Fibroblast of gingiva (primary cell): Measurements from ENCODE around the gene LRP5.
"Not testable (repeated sequence)": the region's sequence is repeated elsewhere in the genome, so short reads cannot be mapped to it uniquely, and the experiment has no call there.

Source experiments
- DNase-seq: peaks from one replicate; pipeline ENCODE4 v3.0.0-alpha.2; 2011; ENCODE audit warnings: low read depth

Gene LRP5

DNA sequence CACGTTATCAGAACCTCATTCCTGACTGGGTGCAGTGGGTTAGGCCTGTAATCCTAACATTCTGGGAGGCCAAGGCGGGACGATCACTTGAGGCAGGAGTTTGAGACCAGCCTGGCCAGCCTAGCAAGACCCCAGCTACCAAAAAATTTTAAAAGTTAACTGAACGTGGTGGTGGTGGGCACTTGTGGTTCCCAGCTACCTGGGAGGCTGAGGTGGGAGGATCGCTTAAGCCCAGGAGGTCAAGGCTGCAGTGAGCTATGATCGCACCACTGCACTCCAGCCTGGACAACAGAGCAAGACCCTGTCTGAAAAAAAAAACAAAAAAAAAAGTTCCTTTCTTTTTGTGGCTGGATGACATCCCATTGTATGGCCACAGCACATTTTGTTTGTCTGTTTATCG lies 80.4 kb downstream of the LRP5 start:
- DNase-seq = no peak

GRCh38 chr11:68396516-68396915 lies 84.1 kb downstream of the LRP5 start:
- DNase-seq = no peak

DNA sequence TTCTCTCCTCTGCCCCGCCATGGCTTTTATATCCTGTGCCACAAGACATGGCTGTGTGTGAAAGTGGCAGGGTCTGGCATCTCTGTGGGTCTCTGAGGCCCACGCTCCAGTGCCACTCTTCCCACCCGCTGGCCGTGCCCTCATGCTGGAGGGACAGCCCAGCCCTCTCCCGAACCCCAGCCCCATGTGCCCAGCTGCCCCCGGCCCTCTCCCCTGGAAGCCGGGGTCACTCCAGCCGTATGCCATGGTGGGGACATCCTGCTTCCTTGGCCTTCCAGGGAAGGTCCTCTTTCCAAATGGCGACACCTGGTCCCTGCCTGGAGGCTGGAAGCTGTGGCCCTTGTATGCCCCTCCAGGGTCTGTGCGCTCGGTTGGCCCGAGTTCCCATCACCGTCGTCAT lies 84.9 kb downstream of the LRP5 start:
- no peak for DNase-seq

DNA sequence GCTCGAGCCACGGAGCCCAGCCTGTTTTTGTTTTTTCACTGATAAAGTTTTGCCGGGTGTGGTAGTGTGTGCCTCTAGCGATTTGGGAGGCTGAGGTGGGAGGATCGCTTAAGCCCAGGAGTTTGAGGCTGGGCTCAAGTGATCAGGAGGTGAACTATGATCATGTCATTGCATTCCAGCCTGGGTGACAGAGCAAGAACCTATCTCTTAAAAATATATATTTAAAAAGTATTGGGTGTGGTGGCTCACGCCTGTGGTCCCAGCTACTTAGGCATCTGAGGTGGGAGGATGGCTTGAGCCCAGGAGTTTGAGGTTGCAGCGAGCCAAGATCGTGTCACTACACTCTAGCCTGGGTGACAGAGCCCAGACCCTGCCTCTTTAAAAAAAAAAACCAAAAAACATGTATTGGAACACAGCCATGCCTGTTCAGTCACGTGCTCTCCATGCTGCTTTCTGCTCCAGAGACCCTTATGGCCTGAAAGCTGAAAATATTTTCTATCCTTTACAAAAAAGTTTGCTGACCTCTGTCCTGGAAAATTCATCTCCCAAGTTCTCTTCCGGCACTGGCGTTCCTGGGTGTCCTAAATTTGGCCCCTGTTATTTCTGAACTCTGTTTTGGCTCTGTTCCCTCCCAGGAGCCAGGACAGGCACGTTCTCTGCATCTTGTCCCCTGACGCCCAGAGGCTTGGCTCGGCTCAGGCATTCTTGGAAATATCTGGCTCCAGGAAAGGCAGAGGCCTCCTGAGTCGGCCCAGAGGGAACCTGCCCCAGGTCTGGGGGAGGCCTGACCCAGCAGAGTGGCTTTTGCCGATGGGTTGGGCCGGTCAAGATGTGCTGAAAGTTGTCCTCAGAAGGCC lies 86.8 kb downstream of the LRP5 start:
- DNase-seq = no peak

- DNase-seq = no peak
These were observed 87.5 kb downstream of the LRP5 start for GRCh38 chr11:68399916-68400315.

DNA sequence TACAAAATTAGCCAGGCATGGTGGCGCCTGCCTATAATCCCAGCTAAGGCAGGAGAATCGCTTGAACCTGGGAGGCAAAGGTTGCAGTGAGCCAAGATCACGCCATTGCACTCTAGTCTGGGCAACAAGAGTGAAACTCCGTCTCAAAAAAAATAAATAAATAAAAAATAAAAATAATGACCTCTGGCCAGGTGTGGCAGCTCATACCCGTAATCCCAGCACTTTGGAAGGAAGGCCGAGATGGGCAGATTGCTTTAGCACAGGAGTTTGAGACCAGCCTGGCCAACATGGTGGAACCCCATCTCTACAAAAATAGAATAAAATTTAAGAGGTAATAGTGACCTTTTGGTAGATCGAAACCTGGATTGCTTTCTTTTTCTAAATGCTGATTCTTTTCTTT lies 88.2 kb downstream of the LRP5 start:
- DNase-seq = not testable (repeated sequence)

DNA sequence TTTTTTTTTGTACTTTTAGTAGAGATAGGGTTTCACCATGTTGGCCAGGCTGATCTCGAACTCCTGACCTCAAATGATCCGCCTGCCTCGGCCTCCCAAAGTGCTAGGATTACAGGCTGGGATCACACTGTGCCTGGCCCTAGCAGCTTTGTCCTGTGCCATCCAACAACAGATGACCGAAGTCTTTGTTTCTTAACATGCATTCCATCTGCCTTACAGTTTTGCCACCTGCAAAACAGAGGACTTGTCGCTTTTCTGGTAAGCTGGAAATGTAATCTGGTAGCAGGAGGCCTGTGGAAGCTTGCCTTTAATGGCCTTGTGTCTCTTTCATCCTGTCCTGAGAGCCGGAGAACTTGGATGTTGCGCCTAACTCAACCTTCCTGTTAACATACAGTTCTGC lies 89.5 kb downstream of the LRP5 start:
- no peak for DNase-seq

DNA sequence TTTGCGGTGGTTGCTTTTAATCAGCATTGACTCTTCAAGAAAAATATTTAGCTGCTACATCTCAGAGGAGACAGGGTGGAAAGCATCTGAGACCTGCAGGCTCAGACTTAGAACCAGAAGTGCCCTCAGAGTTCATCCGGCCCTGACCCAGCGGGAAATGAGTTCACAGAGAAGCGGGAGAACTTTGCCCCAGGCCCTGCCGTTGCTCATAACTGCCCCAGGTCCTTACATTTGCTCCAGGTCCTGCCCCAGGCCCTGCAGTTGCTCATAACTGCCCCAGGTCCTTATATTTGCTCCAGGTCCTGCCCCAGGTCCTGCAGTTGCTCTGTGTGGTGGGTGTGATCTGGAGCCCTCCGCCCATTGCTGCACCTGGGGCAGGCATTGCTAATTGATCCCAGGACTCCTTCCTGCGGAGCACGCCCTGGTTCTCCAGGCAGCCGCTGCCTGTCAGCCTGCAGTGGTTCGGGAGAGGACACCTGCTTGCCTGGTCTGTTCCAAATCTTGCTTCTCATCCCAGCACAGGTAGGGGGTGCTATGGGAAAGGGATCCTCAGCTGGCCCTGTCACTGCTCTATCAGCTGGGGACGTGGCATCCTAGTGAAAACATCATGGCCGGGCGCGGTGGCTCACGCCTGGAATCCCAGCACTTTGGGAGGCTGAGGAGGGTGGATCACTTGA lies 90.1 kb downstream of the LRP5 start:
- no peak for DNase-seq

GRCh38 chr11:68403424-68403823 lies 91.0 kb downstream of the LRP5 start:
- DNase-seq = no peak

- no peak for DNase-seq
These were observed 91.4 kb downstream of the LRP5 start for GRCh38 chr11:68403831-68404230.

- no peak for DNase-seq
These were observed 94.2 kb downstream of the LRP5 start for GRCh38 chr11:68406324-68407313.

DNA sequence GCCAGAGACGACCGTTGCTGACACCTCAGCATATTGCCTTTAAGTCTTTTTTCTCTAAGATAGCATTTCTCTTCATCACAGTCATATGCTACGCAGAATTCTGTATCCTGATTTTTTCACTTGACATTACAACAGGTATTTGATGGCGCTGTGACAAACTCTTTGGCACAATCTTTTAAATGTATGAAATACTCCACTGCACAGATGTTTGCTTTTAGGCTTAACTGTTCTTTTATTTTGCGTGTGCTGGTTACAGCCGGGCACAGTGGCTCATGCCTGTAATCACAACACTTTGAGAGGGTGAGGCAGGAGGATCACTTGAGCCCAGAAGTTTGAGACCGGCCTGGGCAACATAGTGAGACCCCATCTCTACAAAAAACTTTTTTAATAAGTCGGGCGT lies 96.1 kb downstream of the LRP5 start:
- DNase-seq = no peak

DNA sequence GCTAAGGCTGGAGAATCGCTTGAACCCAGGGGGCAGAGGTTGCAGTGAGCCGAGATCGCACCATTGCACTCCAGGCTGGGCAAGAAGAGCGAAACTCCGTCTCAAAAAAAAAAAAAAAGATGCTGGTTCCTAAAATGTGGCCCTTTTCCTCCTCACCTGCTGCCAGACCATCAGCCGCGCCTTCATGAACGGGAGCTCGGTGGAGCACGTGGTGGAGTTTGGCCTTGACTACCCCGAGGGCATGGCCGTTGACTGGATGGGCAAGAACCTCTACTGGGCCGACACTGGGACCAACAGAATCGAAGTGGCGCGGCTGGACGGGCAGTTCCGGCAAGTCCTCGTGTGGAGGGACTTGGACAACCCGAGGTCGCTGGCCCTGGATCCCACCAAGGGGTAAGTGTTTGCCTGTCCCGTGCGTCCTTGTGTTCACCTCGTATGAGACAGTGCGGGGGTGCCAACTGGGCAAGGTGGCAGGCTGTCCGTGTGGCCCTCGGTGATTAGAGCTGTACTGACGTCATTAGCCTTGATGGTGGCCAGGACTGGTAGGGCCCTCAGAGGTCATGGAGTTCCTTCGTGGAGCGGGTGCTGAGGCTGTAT lies 97.5 kb downstream of the LRP5 start:
- DNase-seq = no peak

- DNase-seq = no peak
These were observed 99.2 kb downstream of the LRP5 start for GRCh38 chr11:68411501-68411991.

DNA sequence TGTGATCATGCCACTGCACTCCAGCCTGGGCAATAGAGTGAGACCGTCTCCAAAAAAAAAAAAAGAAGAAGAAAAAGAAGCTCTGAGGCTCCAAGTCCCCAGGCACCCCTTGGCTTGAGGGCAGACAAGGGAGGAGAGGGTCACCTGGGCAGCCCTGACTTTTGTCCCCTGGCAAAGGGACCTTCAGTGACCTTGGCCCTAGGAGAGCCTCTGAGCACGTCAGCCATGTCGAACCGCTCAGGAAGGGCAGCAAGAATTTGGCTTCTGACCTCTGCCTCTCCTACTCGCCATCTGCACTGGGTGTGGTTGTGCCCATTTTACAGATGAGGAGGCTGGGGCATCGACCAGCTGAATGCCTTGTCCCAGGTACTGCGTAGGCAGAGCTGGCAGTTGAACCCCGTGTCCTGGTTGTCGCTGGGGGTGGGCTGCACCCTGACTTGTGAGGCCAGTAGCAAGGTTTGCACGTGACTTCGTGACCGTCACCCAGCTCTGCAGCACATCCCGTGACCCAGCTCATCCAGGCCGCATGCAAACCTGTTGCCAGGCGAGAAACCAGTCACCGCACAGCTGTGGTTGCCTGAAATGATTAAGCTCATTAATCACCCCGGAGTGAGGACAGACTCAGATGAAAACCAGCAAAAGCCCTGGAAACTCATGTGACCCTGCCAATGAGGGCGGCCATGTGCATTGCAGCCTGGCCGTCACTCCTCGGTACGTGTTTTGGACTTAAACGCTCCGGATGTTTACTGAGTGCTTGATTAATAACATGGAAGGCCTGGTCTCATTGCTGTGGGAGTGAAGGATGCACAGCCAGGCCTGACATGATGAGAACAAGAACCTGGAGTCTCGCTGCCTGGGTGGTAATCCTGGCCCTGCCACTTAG lies 100.4 kb downstream of the LRP5 start:
- peak; percentile 17 for DNase-seq

DNA sequence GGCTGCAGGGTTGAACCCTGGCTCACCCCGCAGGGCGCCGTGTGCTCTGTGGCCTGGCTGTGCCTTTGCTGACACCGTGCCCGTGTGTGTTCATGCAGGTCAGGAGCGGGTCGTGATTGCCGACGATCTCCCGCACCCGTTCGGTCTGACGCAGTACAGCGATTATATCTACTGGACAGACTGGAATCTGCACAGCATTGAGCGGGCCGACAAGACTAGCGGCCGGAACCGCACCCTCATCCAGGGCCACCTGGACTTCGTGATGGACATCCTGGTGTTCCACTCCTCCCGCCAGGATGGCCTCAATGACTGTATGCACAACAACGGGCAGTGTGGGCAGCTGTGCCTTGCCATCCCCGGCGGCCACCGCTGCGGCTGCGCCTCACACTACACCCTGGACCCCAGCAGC lies 101.2 kb downstream of the LRP5 start:
- DNase-seq = no peak

- no peak for DNase-seq
These were observed 102.3 kb downstream of the LRP5 start for GRCh38 chr11:68414496-68415221.

GRCh38 chr11:68416070-68416578 lies 103.7 kb downstream of the LRP5 start:
- no peak for DNase-seq

DNA sequence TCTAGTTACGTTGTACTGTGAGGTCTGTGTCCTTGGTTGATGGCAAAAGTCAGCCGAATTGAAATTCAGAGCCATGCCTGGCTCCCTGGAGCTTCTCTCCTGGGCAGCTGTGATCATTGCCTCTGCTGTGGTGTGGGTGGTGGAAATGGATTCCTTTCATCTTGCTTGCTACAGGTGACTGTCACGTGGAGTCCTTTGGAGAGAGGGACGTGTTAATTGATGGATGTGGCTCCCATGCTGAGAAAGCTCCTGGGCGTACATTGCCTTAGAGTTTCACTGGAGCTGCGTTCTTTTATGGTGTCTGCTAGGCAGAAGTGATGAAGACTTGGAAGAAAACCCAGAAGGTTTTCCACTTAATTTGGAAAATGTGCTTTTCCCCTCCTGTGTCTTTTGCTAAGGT lies 106.3 kb downstream of the LRP5 start:
- DNase-seq = no peak

DNA sequence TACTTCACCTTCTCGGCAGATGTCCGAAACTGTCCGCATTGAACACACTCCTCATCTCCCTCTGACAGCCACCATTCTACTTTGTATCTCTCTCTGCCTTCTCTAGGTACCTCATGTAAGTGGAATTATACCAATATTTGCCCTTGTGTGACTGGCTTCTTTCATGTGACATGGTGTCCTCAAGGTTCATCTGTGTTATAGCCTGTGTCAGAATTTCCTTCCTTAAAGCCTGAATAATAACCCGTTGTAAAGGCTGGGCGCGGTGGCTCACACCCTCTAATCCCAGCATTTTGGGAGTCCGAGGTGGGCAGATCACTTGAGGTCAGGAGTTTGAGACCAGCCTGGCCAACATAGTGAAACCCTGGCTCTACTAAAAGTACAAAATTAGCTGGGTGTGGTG lies 107.8 kb downstream of the LRP5 start:
- DNase-seq = no peak
